ENCODE results near the gene CHST4. TPM values are rescaled to one million over a fixed set of nuclear protein-coding genes. Genes with fewer than 3 reads are reported as not detected.

CHST4 gene
- total RNA-seq = 1 to 10 TPM in 1 of 3 donors, under 1 TPM in 2; 0.59 to 1.3 (median 0.66) TPM

GRCh38 chr16:71526111-71526631 lies at the start of gene CHST4:
Gene CHST4, plus strand, starts transcription at chr16:71526426. Its CDS starts 10,252 bp downstream, at chr16:71536678.
- H3K9me3 ChIP-seq = no peaks in the 10 kb centered on the region
- H3K4me3 ChIP-seq = peak within 1 kb of the TSS in 2 of 3 donors; percentile 25 to 48
- intact Hi-C loops (cut with DNase I; ENCODE audit: low total_unique reads) = no loop called here
- H3K36me3 ChIP-seq = no peaks in the 10 kb centered on the region
- H3K27ac ChIP-seq = peak within 1 kb of the TSS; percentile 39 to 42
- no peaks in the 10 kb centered on the region for H3K27me3 ChIP-seq
- TF ChIP-seq CTCF (IDR thresholded peaks at IDR 0.05) = no peak
- no peak for TF ChIP-seq POLR2AphosphoS5 (IDR thresholded peaks at IDR 0.05)
- TF ChIP-seq POLR2A (IDR thresholded peaks at IDR 0.05) = no peak
- H3K4me1 ChIP-seq = no peaks in the 10 kb centered on the region
- DNase-seq (ENCODE audit: low spot score in 2 of 2) = peak in 1 of 2 donors; percentile 36

- intact Hi-C loops (cut with DNase I; ENCODE audit: low total_unique reads) = no loop called here
- no peak overlapping the region for H3K4me3 ChIP-seq
- no peak for DNase-seq (ENCODE audit: low spot score in 2 of 2)
- no peaks in the 10 kb centered on the region for H3K9me3 ChIP-seq
- no peaks in the 10 kb centered on the region for H3K27me3 ChIP-seq
- no peaks in the 10 kb centered on the region for H3K36me3 ChIP-seq
- H3K27ac ChIP-seq = no peak overlapping the region
- TF ChIP-seq CTCF (IDR thresholded peaks at IDR 0.05) (no peak), POLR2A (IDR thresholded peaks at IDR 0.05) (no peak), POLR2AphosphoS5 (IDR thresholded peaks at IDR 0.05) (no peak)
- no peaks in the 10 kb centered on the region for H3K4me1 ChIP-seq
These were observed 49.6 kb upstream of the CHST4 start for GRCh38 chr16:71476457-71477124.

GRCh38 chr16:71479420-71479819 lies 46.8 kb upstream of the CHST4 start:
- no peak overlapping the region for H3K4me3 ChIP-seq
- TF ChIP-seq POLR2A (IDR thresholded peaks at IDR 0.05) (no peak), POLR2AphosphoS5 (IDR thresholded peaks at IDR 0.05) (no peak), CTCF (IDR thresholded peaks at IDR 0.05) (no peak)
- H3K27ac ChIP-seq = no peak overlapping the region
- H3K36me3 ChIP-seq = no peaks in the 10 kb centered on the region
- H3K4me1 ChIP-seq = no peaks in the 10 kb centered on the region
- H3K27me3 ChIP-seq = no peaks in the 10 kb centered on the region
- no peaks in the 10 kb centered on the region for H3K9me3 ChIP-seq
- intact Hi-C loops (cut with DNase I; ENCODE audit: low total_unique reads) = no loop called here
- no peak for DNase-seq (ENCODE audit: low spot score in 2 of 2)

GRCh38 chr16:71480956-71481355 lies 45.3 kb upstream of the CHST4 start:
- H3K9me3 ChIP-seq = no peaks in the 10 kb centered on the region
- intact Hi-C loops (cut with DNase I; ENCODE audit: low total_unique reads) = no loop called here
- TF ChIP-seq POLR2A (IDR thresholded peaks at IDR 0.05) (no peak), CTCF (IDR thresholded peaks at IDR 0.05) (no peak), POLR2AphosphoS5 (IDR thresholded peaks at IDR 0.05) (no peak)
- no peaks in the 10 kb centered on the region for H3K27me3 ChIP-seq
- no peak overlapping the region for H3K27ac ChIP-seq
- H3K4me3 ChIP-seq = no peak overlapping the region
- no peak for DNase-seq (ENCODE audit: low spot score in 2 of 2)
- no peaks in the 10 kb centered on the region for H3K4me1 ChIP-seq
- no peaks in the 10 kb centered on the region for H3K36me3 ChIP-seq

- intact Hi-C loops (cut with DNase I; ENCODE audit: low total_unique reads) = no loop called here
- DNase-seq (ENCODE audit: low spot score in 2 of 2) = no peak
- H3K4me1 ChIP-seq = no peaks in the 10 kb centered on the region
- H3K27me3 ChIP-seq = no peaks in the 10 kb centered on the region
- H3K27ac ChIP-seq = no peak overlapping the region
- no peaks in the 10 kb centered on the region for H3K9me3 ChIP-seq
- no peak overlapping the region for H3K4me3 ChIP-seq
- no peaks in the 10 kb centered on the region for H3K36me3 ChIP-seq
- TF ChIP-seq POLR2A (IDR thresholded peaks at IDR 0.05) = no peak
- TF ChIP-seq POLR2AphosphoS5 (IDR thresholded peaks at IDR 0.05) = no peak
- TF ChIP-seq CTCF (IDR thresholded peaks at IDR 0.05) = no peak
These were observed 43.7 kb upstream of the CHST4 start for GRCh38 chr16:71482569-71482968.

Measured in breast epithelium (tissue), 4 donors.